Breast epithelium (tissue), 3 donors: ENCODE results near the gene MAML3.

ENCODE experiments used
- POLR2A ChIP-seq: fragments of 450-650 bp; IDR thresholded peaks from one replicate; pipeline ENCODE4 v1.6.1; 2016; ENCODE audit warnings: antibody characterized with exemption, mild to moderate bottlenecking, moderate library complexity
- POLR2AphosphoS5 ChIP-seq, 3 donors: sonication (generic); formaldehyde crosslinking; IDR thresholded peaks; one replicate each; pipeline ENCODE4 v1.6.1; 2017; ENCODE audit warnings: antibody characterized with exemption in 3 of 3
- TF ChIP-seq, protein P1 (sequence below), 3 donors: fragments of 450-650 bp; IDR thresholded peaks; one replicate each; pipeline ENCODE4 v1.5.1; 2016 to 2017; ENCODE audit warnings: antibody characterized with exemption in 3 of 3, mild to moderate bottlenecking in 3 of 3, moderate library complexity in 3 of 3

DNA sequence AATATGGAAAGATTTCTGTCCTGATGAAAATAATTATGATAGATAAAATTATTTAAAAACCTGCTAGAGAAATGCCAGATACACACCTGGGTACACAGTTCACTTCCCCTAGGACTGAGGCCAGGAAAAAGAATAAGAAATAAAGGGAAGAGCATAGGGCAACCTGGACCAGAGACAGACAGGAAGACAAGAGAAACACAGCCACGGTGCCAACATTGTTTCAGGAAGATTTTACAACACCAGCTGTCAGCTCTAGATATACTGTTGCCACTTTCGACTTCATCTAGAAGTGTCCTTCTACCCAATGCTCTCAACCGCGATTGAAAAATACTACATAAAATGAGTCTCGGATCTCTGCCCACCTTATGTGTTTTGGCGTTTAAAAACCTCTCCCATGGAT, 128.5 kb downstream of the MAML3 start:
- TF ChIP-seq, protein P1, sequence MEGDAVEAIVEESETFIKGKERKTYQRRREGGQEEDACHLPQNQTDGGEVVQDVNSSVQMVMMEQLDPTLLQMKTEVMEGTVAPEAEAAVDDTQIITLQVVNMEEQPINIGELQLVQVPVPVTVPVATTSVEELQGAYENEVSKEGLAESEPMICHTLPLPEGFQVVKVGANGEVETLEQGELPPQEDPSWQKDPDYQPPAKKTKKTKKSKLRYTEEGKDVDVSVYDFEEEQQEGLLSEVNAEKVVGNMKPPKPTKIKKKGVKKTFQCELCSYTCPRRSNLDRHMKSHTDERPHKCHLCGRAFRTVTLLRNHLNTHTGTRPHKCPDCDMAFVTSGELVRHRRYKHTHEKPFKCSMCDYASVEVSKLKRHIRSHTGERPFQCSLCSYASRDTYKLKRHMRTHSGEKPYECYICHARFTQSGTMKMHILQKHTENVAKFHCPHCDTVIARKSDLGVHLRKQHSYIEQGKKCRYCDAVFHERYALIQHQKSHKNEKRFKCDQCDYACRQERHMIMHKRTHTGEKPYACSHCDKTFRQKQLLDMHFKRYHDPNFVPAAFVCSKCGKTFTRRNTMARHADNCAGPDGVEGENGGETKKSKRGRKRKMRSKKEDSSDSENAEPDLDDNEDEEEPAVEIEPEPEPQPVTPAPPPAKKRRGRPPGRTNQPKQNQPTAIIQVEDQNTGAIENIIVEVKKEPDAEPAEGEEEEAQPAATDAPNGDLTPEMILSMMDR (IDR thresholded peaks at IDR 0.05), result no peak
- TF ChIP-seq POLR2A (no peak), POLR2AphosphoS5 (IDR thresholded peaks at IDR 0.05) (no peak)
